ENCODE data around the gene MRPL55. TPM values are rescaled to one million over a fixed set of nuclear protein-coding genes. Genes with fewer than 3 reads are reported as not detected.
A peak's percentile ranks its signal among the peaks of the same experiment; 100 is the strongest.

MRPL55 gene
- polyA plus RNA-seq, 3 donors from 2014 or later, result 125 to 230 (median 129) TPM

DNA sequence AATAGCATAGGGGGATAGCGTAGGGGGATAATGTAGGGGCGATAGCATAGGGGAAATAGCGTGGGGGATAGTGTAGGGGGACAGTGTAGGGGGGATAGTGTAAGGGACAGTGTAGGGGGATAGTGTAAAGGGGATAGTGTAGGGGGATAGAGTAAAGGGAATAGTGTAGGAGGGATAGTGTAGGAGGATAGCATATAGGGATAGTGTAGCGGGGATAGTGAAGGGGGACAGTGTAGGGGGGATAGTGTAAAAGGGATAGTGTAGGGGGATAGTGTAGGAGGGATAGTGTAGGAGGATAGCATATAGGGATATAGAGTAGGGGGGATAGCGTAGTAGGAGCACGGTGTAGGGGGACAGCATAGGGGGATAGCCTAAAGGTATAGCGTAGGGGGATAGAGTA, 40.7 kb downstream of the MRPL55 start:
- Mint-ChIP-seq H3K9me3 (no peaks in the 10 kb centered on the region), H3K27ac (no peak overlapping the region), H3K36me3 (no peaks in the 10 kb centered on the region), H3K4me1 (no peaks in the 10 kb centered on the region), H3K27me3 (ENCODE audit: low read depth in 3 of 3) (peaks cover 1 to 18% (median 4%) of the 10 kb centered on the region in 3 donors), H3K4me3 (no peak overlapping the region)
- DNase-seq, result no peak

- Mint-ChIP-seq H3K9me3 (no peaks in the 10 kb centered on the region), H3K4me3 (no peak overlapping the region), H3K27ac (no peak overlapping the region), H3K27me3 (ENCODE audit: low read depth in 3 of 3) (peaks cover 1 to 18% (median 4%) of the 10 kb centered on the region in 3 donors), H3K36me3 (no peaks in the 10 kb centered on the region), H3K4me1 (no peaks in the 10 kb centered on the region)
- no peak for DNase-seq
Observed at GRCh38 chr1:228066891-228067654, 42.0 kb downstream of the MRPL55 start.

DNA sequence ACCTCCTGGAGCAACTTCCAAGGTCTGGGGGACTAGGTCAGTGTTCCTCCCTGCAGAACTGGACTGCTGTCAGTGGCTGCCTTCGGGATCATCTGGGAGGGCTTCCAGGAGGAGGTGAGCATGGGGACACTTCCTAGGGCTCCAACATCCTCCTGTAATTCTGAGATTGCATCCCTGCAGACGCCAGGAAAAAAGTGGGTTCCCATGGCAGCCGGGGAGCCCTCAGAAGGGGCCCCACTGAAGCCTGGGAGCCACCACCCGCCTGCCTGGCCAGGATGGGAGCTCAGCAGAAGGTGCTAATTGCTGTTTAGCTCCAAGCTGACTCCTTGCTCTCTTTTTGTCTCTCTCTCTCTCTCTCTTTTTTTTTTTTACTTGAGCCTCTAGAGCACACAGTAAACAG, 42.7 kb downstream of the MRPL55 start:
- no peak for DNase-seq
- Mint-ChIP-seq H3K27ac (no peak overlapping the region), H3K4me3 (no peak overlapping the region), H3K36me3 (no peaks in the 10 kb centered on the region), H3K9me3 (no peaks in the 10 kb centered on the region), H3K4me1 (no peaks in the 10 kb centered on the region), H3K27me3 (ENCODE audit: low read depth in 3 of 3) (peaks cover 3 to 18% (median 4%) of the 10 kb centered on the region in 3 donors)

- peaks cover 5 to 21% (median 8%) of the 10 kb centered on the region in 3 donors for H3K27me3 Mint-ChIP-seq (ENCODE audit: low read depth in 3 of 3)
- peaks cover 3 to 6% of the 10 kb centered on the region in 2 donors for H3K4me1 Mint-ChIP-seq
Observed at GRCh38 chr1:228065543-228066347, 43.4 kb downstream of the MRPL55 start.

GRCh38 chr1:228064741-228065542, 44.2 kb downstream of the MRPL55 start:
- H3K9me3 Mint-ChIP-seq, result no peaks in the 10 kb centered on the region
- H3K27ac Mint-ChIP-seq, result no peak overlapping the region
- no peak for DNase-seq
- peaks cover 0 to 4% (median 0%) of the 10 kb centered on the region in 3 donors for H3K36me3 Mint-ChIP-seq
- H3K27me3 Mint-ChIP-seq (ENCODE audit: low read depth in 3 of 3), result peaks cover 5 to 25% (median 10%) of the 10 kb centered on the region in 3 donors
- H3K4me3 Mint-ChIP-seq, result no peak overlapping the region
- peaks cover 6 to 7% of the 10 kb centered on the region in 2 donors for H3K4me1 Mint-ChIP-seq

More at GRCh38 chr1:228065543-228066347, 43.4 kb downstream of the MRPL55 start:
- no peak for DNase-seq
- H3K4me3 Mint-ChIP-seq, result no peak overlapping the region
- no peak overlapping the region for H3K27ac Mint-ChIP-seq
- peaks cover 0 to 4% (median 0%) of the 10 kb centered on the region in 3 donors for H3K36me3 Mint-ChIP-seq
- no peaks in the 10 kb centered on the region for H3K9me3 Mint-ChIP-seq

GRCh38 chr1:228064296-228064695, 44.8 kb downstream of the MRPL55 start:
- DNase-seq, result no peak

GRCh38 chr1:228063251-228064191, 45.6 kb downstream of the MRPL55 start:
- Mint-ChIP-seq H3K27me3 (ENCODE audit: low read depth in 3 of 3) (peaks cover 6 to 29% (median 14%) of the 10 kb centered on the region in 3 donors), H3K4me1 (peaks cover 7 to 9% of the 10 kb centered on the region in 2 donors), H3K9me3 (no peaks in the 10 kb centered on the region), H3K36me3 (peaks cover 0 to 4% (median 0%) of the 10 kb centered on the region in 3 donors), H3K4me3 (no peak overlapping the region), H3K27ac (no peak overlapping the region)
- no peak for DNase-seq

More at GRCh38 chr1:228064296-228064695, 44.8 kb downstream of the MRPL55 start:
- Mint-ChIP-seq H3K27me3 (ENCODE audit: low read depth in 3 of 3) (peaks cover 5 to 29% (median 13%) of the 10 kb centered on the region in 3 donors), H3K36me3 (peaks cover 0 to 4% (median 0%) of the 10 kb centered on the region in 3 donors), H3K4me3 (no peak overlapping the region), H3K4me1 (peaks cover 7 to 9% of the 10 kb centered on the region in 2 donors), H3K27ac (no peak overlapping the region), H3K9me3 (no peaks in the 10 kb centered on the region)

DNA sequence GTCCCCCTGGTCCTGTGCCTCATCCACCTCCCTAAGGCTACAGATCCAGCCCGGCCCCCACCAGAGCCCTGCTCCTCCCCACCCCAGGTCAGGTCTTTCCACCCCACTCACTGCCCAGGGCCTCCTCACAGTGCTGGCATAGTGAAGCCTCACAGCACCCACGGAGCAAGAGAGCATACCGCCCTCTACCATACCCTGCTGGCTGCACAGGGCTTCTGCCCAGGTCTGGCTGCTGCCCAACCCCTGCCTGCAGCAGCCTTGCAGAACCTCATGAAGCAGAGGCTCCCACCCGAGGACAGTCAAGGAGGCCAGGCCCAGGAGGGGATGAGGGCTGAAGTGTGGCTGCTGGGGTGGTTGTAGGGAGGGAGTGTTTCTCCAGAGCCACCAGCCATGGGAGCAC, 46.3 kb downstream of the MRPL55 start:
- no peak for DNase-seq
- H3K27me3 Mint-ChIP-seq (ENCODE audit: low read depth in 3 of 3), result peaks cover 11 to 29% (median 19%) of the 10 kb centered on the region in 3 donors

DNA sequence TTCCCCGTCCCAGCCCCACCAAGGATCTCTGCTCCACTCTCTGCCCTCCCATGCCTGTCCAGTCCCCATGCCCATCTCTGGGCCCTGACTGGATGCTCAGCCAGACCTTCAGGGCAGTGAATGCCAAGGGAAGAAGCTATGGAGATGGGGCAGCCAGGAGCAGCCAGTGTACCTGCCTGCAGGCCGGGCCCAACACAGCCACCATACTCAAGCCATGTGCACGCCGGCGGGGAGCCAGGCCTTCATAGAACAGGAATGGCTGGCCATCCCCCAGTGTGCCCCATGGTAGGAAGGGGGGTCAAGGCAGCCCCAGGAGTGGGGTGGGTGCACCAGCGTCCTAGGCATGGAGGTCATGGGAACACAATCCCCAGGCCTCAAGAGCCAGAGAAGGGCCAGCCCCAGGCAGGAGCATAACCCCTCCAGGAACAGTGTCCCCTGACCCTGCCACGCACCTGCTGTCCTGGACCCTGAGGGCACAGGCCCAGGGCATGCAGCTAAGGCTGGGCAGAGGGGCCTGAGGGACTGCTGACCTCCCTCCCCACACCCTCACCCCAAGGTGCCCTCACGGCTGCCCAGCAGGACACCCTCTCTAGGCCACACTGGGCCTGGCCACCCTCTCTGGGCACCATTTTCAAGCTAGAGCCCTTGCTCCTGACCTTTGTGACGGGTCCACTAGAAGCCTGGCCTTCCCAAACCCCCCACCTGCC, 46.9 kb downstream of the MRPL55 start:
- DNase-seq, result no peak
- Mint-ChIP-seq H3K27me3 (ENCODE audit: low read depth in 3 of 3) (peaks cover 10 to 28% (median 19%) of the 10 kb centered on the region in 3 donors), H3K9me3 (no peaks in the 10 kb centered on the region), H3K4me3 (no peak overlapping the region), H3K27ac (no peak overlapping the region), H3K4me1 (peaks cover 7 to 9% of the 10 kb centered on the region in 2 donors), H3K36me3 (peaks cover 0 to 4% (median 0%) of the 10 kb centered on the region in 3 donors)

More for the DNA sequence above, 46.3 kb downstream of the MRPL55 start:
- H3K9me3 Mint-ChIP-seq, result no peaks in the 10 kb centered on the region
- H3K4me3 Mint-ChIP-seq, result no peak overlapping the region
- peaks cover 0 to 4% (median 0%) of the 10 kb centered on the region in 3 donors for H3K36me3 Mint-ChIP-seq
- H3K4me1 Mint-ChIP-seq, result peaks cover 7 to 9% of the 10 kb centered on the region in 2 donors
- no peak overlapping the region for H3K27ac Mint-ChIP-seq

DNA sequence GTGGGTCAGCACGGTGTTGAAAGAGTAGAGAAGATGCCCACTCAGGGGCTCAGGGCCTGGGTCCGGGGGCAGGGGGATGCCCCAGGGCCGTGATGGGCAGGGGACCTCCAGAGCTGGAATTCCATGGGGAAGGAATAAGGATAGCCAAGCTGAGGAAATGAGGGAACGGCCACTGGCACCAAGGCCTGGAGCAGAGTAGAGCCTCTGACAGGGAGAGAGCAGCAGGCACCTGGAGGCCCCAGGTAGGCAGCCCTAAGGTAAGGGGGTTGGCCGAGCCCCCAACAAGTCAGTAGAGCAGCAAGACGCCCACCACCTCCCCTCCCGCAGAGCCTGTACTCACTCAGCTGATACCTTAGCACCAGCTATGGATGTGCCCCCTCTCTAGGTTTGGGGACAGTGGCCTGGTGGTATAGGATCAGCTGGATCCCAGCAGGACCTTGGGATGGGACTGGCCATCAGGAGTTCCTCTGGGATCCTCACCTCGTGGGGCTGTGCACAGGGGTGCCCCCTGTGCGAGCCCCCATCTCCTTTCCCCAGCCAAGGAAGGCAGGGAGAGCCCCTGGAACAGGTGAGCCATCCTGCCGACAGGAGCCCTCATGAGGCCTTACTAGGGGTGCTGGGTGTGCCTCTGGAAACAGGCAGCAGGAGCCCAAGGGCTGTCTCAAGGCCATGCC, 47.6 kb downstream of the MRPL55 start:
- peaks cover 10 to 22% (median 16%) of the 10 kb centered on the region in 3 donors for H3K27me3 Mint-ChIP-seq (ENCODE audit: low read depth in 3 of 3)
- peaks cover 7 to 9% of the 10 kb centered on the region in 2 donors for H3K4me1 Mint-ChIP-seq
- no peak for DNase-seq
- peak overlapping the region in 3 of 5 donors; percentile 20 to 51 (median 42) for H3K4me3 Mint-ChIP-seq
- no peaks in the 10 kb centered on the region for H3K9me3 Mint-ChIP-seq
- peak overlapping the region in 1 of 6 donors; percentile 68 for H3K27ac Mint-ChIP-seq
- peaks cover 0 to 4% (median 0%) of the 10 kb centered on the region in 3 donors for H3K36me3 Mint-ChIP-seq

DNA sequence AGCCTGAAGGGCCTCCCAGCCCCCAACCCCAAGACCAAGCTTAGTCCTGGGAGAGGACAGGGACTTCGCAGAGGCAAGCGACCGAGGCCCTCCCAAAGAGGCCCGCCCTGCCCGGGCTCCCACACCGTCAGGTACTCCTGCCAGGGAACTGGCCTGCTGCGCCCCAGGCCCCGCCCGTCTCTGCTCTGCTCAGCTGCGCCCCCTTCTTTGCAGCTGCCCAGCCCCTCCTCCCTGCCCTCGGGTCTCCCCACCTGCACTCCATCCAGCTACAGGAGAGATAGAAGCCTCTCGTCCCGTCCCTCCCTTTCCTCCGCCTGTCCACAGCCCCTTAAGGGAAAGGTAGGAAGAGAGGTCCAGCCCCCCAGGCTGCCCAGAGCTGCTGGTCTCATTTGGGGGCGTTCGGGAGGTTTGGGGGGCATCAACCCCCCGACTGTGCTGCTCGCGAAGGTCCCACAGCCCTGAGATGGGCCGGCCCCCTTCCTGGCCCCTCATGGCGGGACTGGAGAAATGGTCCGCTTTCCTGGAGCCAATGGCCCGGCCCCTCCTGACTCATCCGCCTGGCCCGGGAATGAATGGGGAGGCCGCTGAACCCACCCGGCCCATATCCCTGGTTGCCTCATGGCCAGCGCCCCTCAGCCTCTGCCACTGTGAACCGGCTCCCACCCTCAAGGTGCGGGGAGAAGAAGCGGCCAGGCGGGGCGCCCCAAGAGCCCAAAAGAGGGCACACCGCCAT, 48.5 kb downstream of the MRPL55 start:
- peaks cover 10 to 23% (median 20%) of the 10 kb centered on the region in 3 donors for H3K27me3 Mint-ChIP-seq (ENCODE audit: low read depth in 3 of 3)
- no peak overlapping the region for H3K27ac Mint-ChIP-seq

More for the DNA sequence above, 48.5 kb downstream of the MRPL55 start:
- H3K9me3 Mint-ChIP-seq, result no peaks in the 10 kb centered on the region
- peak overlapping the region; percentile 32 to 77 (median 51) for H3K4me3 Mint-ChIP-seq
- peaks cover 7 to 9% of the 10 kb centered on the region in 2 donors for H3K4me1 Mint-ChIP-seq
- DNase-seq, result no peak
- H3K36me3 Mint-ChIP-seq, result peaks cover 0 to 4% (median 0%) of the 10 kb centered on the region in 3 donors

Measured in immature natural killer cell (primary cell).